NCI-H526 (cell line): ENCODE results near the gene KIF16B.

Source experiments
- DNase-seq, 2 experiments: peaks; one replicate each; lab custom pipeline; 2025; lab: John Stamatoyannopoulos, UW

The KIF16B gene

DNA sequence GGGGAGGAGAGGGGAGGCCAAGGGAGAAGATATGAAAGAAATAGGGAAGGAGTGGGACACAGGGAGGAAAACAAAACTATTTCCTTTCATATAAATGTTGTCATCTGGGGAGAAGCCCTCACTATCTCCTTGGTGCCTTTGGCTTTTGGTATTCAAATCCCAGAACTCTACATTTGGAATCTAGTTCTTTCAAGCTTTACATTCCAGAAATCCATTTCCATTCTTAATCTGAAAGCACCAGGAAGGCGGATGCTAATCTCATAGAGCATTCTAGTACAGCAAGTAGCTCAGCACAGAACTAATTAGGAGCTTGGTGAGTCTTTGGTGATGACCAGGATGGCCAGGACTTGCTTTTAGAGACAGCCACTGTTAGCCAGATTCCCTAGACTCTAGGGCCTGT, 177.9 kb downstream of the KIF16B start:
- DNase-seq = no peak

DNA sequence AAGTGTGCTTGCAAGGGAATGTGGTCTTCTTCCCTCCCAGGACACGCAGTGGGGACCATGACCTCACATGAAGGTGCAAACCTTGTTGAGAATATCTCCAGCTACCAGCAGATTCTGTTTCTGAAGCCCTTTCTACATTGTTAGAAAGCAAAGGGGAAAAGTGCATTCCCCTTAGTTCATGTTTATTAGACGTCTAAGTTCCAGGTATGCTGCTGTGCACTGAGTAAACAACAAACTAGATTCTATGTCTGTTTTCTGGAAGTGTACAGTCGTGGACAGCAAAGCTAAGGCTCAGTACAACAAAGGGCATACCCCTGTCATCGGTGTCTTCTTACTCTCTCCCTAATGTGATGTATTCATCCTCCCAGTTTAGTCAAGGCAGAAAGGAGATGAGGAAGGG, 178.5 kb downstream of the KIF16B start:
- DNase-seq = no peak

DNA sequence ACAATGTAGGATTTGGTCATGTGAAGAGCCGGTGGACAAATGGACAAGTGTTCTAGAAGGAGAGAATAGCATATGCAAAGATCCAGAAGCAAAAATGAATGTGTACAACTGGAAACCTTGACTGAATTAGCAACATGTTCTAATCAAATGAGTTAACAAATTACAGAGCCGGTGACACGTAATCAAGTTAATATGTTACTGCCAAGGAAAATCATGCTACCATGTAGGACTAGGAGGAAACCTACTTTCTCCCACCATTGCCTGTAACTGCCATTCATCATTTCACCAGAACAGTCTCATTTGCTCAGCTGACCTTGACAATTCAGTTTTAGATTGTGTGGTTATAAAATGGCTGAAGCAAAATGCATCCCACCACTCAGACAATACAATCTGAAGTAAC, 179.4 kb downstream of the KIF16B start:
- DNase-seq = peak in 1 of 2 experiments; percentile 6

DNA sequence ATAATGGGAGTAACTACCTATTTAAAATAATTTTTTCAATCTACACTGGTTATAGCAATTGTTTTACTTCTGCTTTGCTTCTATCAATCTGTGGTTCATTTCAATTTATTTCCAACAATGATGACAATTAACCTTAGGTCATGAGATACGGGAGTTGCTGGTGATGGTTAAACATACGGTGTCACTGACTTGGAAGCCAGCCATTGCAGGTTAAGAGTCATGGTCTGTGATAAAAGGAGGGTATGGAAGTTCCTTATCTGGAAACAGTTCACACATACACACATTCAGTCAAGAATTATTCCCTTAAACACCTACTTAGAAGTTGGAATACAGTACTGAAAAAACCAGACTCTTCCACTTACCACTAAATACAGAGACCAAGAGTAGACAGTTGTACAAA, 180.0 kb downstream of the KIF16B start:
- no peak for DNase-seq

DNA sequence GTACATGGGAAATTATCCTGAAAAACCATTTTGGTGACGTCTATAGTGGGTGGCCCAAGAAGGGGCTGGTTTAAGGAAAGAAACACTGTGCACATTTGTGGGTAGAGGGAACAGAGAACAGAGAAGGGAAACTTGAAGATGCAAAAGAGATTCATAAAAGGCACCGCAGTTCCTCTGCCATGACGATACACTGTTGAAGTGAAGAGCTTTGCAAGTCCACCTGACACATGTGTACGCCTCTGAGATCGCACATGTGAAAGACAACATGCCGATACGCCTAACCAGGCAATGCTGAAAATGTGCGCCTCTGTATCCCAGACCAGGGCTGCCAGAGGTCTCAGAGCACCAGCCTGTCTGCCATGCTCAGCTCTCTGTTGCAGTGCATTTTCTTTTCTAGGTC, 180.9 kb downstream of the KIF16B start:
- no peak for DNase-seq

DNA sequence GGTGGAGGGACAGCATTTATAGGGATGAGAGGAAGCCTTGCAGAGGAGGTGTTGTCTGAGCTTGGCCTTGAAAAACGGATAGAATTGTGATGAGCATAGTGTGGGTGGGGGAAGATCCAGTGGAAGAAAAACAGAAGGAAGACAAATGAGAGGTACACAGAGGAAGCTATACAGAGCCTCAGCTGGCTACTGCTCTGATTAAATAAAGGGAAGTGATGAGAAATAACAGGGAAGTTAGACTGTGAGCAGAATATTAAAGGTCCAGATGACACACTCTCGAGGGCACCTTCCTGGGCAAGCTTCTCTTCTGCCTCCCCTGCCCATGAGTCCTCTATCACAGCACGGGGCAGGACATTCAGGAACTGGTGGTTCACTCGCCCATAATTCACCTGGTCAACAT, 182.3 kb downstream of the KIF16B start:
- no peak for DNase-seq

DNA sequence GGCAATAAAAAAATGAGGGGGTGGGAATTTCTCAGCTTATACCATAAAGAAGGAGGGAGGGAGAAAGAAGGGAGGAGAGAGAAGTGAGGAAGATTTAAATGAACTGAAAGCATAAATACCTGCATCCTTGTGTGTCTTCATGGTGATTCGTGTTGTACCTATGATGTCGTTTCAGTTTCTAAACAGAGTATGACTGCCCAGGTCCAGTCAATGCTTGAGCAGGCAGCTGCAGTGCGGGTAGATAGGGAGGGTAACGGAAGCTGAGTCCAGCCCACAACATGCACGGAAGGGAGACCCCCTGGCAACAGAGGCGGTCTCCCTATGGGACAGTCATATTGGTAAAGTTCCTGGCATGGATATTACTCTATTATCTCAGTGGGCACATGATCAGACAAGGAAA, 184.5 kb downstream of the KIF16B start:
- DNase-seq = no peak

DNA sequence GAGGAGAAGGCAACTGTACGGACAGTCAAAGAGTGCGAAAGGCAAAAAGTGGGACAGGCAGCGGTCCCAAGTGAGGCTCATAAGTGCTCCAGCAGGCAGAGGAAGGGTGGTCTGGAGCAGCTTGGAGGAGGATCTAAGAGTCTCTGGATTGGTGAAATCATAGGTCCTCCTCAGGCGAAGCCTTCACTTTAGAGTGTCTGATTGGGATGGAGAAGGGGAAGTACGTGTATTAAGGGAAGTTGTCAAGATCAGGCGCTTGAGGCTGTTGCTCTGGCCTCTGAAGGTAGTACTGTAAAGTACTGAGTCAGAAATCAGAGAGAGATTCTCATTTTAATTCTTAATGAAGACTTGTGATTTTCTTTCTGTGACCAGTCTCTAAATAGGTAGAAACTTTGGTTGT, 185.6 kb downstream of the KIF16B start:
- DNase-seq = no peak

DNA sequence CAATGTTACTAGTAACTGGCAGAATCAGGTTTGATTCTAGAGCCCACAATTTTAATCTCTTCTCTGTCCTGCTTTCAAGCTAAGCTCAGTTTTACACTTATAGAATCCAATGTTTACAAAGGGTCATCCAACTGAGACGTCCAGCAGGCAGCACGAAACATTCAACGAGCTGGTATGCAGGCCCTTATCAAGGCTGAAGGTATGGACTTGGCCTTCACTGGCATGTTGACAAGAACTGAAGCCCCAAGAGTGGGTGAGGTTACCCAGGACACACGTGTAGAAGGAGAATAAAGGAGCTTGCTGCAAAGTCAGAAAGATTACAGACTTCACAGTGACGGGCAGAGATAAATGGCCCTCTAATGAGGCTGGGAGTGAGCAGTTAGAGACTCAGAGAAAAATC, 187.4 kb downstream of the KIF16B start:
- DNase-seq = no peak

DNA sequence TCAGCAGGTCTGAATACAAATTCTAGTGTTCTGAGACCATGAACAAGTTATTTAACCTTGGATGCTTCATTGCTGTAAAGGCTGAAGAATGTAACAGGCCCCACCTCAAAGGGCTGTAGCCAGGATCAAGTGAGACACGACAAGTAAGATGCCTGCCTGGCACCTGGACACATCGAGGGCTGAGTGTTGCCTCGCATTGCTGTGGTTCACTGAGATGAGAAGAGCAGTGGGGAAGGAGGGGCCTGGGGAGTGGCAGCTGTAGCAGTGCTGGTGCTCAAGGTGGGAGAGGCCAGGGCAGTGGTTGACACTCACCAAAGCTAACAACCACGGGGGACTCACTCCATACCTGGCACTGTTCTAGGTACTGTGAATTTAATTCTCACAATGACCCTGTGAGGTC, 187.8 kb downstream of the KIF16B start:
- DNase-seq = no peak

DNA sequence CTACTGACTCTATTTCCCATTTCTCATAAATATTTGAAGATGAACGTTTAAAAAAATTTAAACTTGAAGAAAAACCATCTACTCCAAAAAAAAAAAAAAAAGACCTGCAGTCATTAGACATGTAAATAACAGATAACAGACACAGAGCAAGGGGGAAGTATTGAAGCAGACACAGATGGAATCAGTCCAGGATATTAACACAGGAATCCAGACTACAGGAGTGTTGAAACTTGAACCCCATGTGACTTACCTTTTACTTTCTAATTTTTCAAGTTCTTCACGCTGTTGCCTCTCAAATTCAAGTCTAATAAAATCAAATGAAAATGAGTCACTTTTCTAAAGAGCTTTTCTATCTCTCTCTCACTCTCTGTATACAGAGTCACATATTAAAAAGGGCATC, 191.8 kb downstream of the KIF16B start:
- DNase-seq = no peak

DNA sequence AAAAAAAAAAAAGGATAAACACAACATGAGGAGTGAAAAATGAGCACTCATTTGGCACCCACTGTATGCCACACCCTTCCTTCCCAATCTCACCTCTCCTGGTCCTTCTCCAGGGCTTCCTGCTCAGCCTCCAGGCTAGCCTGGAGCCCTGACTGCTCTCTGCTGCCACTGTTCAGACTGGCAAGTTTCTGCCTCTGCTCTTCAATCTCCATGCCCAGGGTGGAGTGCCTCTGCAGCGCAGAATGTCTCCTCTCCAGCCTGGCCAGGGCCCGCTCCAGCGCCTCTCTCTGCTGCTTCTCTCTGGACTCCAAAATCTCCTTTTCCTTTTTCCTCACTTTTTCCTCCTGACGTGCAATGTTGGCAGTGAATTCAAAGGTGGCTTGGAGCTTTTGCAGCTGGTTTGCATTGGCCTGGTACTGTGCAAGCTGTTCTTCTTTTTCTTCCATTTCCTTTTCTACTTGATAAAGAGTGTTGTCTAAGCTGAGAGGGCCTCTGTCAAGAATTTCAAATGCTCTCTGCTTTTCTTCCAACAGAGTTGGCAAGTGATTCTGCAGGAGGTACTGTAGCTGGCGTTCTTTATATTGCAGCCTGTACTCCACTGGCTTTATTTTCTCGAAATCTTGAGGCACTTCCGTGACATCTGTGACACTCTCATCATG, 194.4 kb downstream of the KIF16B start:
- DNase-seq = no peak

DNA sequence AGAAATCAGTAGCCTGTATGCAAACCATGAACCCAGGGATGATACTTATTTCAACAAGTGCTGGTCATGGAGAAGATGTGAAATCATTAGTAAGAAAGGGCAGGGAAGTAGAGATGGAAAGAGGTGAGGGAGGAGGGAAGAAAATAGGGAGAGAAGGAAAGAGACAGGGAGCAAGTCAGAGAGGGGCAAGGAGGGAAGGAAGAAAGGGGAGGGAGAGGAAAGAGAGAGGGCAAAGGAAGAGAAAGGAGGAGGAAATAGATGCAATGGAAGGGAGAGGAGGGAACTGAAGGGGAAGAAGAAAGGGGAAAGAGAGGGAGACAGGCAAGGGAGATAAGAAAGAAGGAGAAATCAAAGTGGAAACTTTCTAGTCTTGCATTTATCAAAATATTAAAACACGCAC, 195.1 kb downstream of the KIF16B start:
- DNase-seq = no peak

DNA sequence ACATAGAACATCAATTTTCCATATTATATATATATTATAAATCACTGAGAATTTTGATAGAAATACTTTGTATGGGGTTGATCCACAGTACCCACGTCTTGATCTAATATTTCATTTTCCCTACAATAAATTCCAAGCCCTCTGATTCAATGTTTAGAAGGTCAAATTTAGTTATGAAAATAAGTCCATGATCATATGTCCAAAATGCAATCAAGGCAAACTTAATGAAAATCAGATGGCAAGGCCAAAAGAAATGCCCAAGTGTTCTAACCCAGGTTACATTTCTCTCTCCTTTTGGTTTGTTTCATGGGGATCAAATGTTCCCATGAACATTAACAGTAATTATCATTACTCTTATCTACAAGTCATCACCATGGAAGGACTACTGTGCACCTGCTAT, 203.8 kb downstream of the KIF16B start:
- DNase-seq = no peak

DNA sequence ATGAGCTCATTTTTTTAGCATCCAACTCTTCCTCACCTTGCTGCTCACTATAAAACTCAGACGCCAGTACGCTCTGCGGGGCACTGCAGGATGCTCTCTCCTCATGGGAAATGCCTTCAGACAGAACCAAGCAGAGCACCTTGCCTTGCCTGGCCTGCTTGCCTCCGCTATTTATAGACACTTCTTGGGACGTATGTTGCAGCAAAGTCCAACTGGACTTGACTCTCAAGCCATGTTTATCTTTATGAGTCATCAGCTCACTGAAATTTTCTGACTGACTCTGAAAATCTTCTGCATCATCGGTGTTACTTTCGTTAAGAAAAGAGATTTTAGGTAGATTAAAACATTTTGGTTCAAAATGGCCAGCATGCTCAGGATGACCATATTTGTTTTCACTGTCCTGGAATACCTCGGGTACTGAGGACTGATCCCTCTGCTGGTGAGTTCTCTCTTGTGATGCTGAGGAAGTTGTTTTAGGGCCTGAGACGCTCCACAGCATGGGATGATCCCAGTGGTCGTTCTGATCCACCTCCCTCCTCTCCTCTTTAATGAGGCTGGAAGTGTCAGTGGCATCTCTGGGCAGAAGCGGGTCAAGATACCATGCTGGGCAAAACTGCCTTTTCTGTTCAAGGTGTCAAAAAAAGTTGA, 204.5 kb downstream of the KIF16B start:
- DNase-seq = no peak

DNA sequence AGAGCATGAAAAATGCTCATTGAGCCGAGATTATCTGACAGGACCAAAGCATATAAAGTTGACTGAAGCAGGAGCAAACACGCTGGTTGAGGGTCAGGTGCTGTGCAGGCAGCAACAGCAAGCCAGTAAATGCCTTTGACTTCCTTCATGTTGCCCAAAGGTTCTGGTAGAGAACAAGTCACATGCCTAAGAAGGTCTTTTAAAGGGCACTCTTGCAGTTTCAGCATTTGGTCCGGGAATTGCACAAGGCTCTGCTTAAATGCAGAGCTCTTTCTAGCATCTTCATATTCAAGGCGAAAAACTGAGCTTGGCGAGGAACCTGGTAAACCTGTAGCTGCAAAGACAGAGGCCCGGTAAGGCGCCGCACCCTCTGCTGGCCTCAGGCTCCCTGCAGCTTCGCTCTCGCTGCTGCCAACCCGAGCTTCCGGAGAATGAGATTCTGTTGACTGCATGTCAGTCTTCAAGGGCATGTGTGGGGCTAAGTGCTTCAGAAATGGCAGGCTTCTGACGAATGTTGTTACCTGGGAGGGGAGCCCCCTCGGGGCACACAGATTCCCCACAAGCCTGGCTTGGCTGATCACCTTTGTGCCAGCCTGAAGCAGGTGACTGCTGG, 205.2 kb downstream of the KIF16B start:
- DNase-seq = no peak

DNA sequence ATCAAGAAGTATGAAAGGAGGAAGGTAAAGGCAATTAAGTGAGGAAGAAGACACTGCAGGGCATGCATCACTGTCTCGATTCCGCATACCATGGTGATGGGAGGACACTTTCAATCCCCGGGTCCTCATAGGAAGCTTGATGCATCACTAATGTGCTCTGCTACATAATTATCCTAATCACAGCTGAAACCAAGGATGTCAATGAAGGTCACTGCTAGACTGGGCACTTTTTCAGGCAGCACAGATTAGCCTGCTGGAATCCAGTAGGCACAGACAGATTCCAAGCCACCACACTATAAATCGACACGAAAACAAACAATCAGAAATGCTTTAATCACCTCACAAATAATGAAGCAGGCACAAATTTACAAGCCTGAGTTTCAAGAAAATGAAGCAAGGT, 206.7 kb downstream of the KIF16B start:
- DNase-seq = no peak

DNA sequence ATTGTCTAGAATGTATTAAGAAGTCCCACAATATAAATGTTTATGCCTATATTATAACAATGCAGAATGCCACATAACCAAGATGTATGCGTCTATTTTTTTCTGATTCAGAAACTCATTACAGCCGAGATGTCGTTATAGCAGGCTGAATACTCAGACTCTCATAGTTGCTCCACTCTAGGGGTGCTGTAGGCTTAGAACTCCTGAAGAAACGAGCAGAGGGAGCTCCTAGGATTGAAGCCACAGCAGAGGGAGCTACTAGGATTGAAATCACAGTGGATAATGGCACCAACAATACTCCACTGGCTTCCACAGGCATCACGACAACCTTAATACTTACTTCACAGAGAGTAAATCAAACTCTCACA, 208.9 kb downstream of the KIF16B start:
- DNase-seq = no peak

DNA sequence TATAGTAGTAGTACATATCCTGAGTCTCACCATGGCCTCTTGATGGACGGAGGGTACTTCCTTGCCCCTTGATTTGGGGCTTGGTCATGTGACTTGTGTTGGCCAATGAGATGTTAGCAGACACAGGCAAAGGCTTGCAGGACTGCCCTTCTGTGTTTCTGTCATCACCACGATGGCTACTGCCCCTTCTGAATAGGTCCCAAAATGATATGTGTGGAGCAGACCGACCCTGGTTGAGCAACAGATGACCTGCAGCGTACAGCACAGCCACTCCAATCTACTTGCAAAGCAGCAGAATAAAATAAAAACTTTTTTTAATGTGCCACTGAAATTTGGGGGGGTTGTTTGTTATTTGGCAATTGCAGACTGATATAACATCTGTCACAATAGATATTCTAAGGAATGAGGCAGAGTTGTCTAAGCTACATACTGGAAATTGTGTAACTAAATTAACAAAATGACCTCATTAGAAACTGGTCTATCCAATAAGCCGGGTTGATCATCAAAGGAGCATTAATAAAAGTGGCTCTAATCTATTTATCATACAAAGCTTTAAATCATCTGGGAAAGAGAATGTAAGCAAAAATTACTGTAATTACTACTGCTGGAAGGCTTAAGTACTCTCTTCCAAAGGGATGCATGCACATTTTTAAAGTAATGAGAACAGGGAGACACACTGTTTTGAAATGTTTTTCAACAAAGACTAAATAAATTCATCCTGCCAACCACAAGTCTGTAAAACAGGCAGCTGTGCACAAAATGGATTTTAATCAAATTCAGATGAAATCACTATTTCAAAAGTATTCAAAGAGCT, 209.5 kb downstream of the KIF16B start:
- no peak for DNase-seq

DNA sequence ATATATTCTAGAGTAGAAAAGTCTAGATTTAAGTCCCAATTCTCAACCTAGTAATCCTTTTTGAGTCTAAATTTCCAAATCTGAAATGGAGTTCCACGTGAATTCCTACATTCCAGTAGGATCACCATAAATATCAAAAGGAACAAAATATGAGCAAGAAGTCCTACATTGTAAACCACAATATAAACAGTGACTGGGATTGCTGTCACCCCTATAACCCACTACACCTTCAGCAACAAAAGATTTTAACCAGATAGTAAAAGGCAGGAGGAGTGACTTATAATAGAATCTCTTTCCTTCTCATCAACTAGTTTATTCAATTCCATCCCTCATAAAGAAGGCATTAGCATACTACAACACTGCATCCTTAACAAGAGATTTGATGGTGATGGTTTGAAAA, 210.6 kb downstream of the KIF16B start:
- DNase-seq = no peak

DNA sequence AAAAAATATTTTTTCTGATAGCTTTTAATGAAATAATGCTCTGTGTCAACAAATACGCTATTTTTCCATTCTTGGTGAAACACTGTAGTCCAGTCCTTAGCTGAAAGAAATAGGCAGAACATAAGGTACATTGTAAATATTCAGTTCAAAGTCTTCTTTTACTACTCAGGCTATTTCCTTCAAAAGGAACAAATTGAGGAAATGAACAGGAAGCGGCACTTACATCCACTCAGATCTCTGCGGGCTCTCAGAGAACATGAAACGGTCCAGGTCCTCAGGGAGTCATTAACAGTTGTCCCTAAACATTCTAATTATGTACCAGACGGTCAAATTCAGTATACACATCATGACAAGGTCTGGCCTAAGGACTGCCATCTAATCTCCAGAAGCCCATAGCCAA, 212.6 kb downstream of the KIF16B start:
- DNase-seq = no peak

DNA sequence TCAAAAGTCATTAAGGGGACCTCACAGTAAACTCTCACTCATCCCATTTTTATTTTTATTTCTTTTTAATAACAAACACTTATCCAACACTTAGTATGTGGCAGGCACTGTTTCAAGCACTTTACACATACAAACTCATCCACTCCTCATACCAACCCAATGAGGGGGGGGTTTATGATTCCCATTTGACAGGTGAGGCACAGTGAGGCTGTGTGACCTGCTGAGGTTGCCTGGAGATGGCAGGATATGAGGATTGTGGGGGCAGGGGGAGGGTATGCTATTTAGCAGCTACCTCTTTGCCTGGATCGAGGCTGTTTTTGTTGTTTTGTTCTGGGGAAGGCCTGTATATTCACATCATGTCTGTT, 219.8 kb downstream of the KIF16B start:
- DNase-seq = no peak
